MCF 10A (cell line): ENCODE data around the gene MBOAT2. TPM values are rescaled to one million over a fixed set of nuclear protein-coding genes. Genes with fewer than 3 reads are reported as not detected.

Source experiments
- BruUV-seq: library from RNA; stranded (reverse); fragments of 400-500 nt; replicated peaks from 2 replicates; lab custom pipeline; 2021; lab: Mats Ljungman, UMichigan
- CTCF ChIA-PET: fragments of 300-600 bp; sonication (Branson Sonifier 250); formaldehyde crosslinking; extraction: SDS; loops from one replicate; lab custom pipeline; 2021; ENCODE audit warnings: antibody characterized with exemption, inconsistent platforms; lab: Yijun Ruan, JAX
- POLR2A ChIA-PET: fragments of 300-600, 350-650 bp; sonication (Branson Sonifier 250); formaldehyde crosslinking; extraction: SDS; loops from one replicate; lab custom pipeline; 2020; ENCODE audit warnings: antibody characterized with exemption, inconsistent platforms; lab: Yijun Ruan, JAX
- DNase-seq: peaks from one replicate; pipeline ENCODE4 v3.0.0-alpha.2; 2018; ENCODE audit not compliant: unreplicated experiment
- H3K27ac Mint-ChIP-seq: one replicate; pipeline ENCODE4 v1.8.0; 2022; ENCODE audit warnings: mild to moderate bottlenecking, low read depth, mixed read lengths; ENCODE audit not compliant: unreplicated experiment
- H3K27me3 Mint-ChIP-seq: one replicate; pipeline ENCODE4 v1.8.0; 2022; ENCODE audit warnings: mixed read lengths; ENCODE audit not compliant: insufficient read depth, unreplicated experiment
- H3K36me3 Mint-ChIP-seq: one replicate; pipeline ENCODE4 v1.8.0; 2022; ENCODE audit warnings: mild to moderate bottlenecking, moderate library complexity, mixed read lengths; ENCODE audit not compliant: insufficient read depth, unreplicated experiment
- H3K4me1 Mint-ChIP-seq: one replicate; pipeline ENCODE4 v1.8.0; 2022; ENCODE audit warnings: mixed read lengths; ENCODE audit not compliant: insufficient read depth, unreplicated experiment
- H3K4me3 Mint-ChIP-seq: one replicate; pipeline ENCODE4 v1.8.0; 2022; ENCODE audit warnings: mild to moderate bottlenecking, moderate library complexity, mixed read lengths; ENCODE audit not compliant: unreplicated experiment
- H3K9me3 Mint-ChIP-seq: one replicate; pipeline ENCODE4 v1.8.0; 2022; ENCODE audit warnings: mixed read lengths; ENCODE audit not compliant: unreplicated experiment
- CTCF ChIP-seq: fragments of 200-600 bp; IDR thresholded peaks from one replicate; pipeline ENCODE4 v1.8.0; 2022; ENCODE audit warnings: antibody characterized with exemption, mild to moderate bottlenecking; ENCODE audit not compliant: unreplicated experiment
- intact Hi-C: fragments of 100-400 bp; cut with micrococcal nuclease; formaldehyde crosslinking; loops from 2 replicates; pipeline ENCODE4 v1.14.1; 2022
- total RNA-seq: library from RNA; stranded (reverse); gene quantifications from 2 replicates; pipeline ENCODE4 v1.2.3, GENCODE V29; 2022

Gene MBOAT2
- total RNA-seq, 1 experiment from 2014 or later, result 34.7 TPM

GRCh38 chr2:9004338-9005204 is 1.1 kb upstream of the MBOAT2 start:
- Mint-ChIP-seq H3K4me3 (peak overlapping the region; percentile 79), H3K4me1 (peaks cover 27% of the 10 kb centered on the region), H3K27me3 (no peaks in the 10 kb centered on the region), H3K36me3 (no peaks in the 10 kb centered on the region), H3K9me3 (no peaks in the 10 kb centered on the region), H3K27ac (peak overlapping the region; percentile 78)
- ChIA-PET POLR2A (interaction anchor here (1.1 to 2.9 kb wide), 15 partner anchors 11 to 201 kb away, joined by 3 to 38 read pairs (median 6); no protein-coding TSS in a partner anchor), CTCF (interaction anchor here (1.0 to 1.5 kb wide), 2 partner anchors 107 to 132 kb away, joined by 3 to 5 read pairs; no protein-coding TSS in a partner anchor)
- peak; percentile 72 for DNase-seq
- BruUV-seq, result TSS peak; percentile 70
- TF ChIP-seq CTCF, result no peak
- intact Hi-C loops, result loop anchor here (5.0 to 10.0 kb wide), 3 partner anchors 108 to 230 kb away; no protein-coding TSS in a partner anchor

GRCh38 chr2:9003366-9003615 is 193 bp downstream of the MBOAT2 start:
- no peaks in the 10 kb centered on the region for H3K27me3 Mint-ChIP-seq
- DNase-seq, result no peak
- intact Hi-C loops, result loop anchor here (5.0 to 10.0 kb wide), 3 partner anchors 109 to 232 kb away; no protein-coding TSS in a partner anchor
- CTCF ChIA-PET, result interaction anchor here (0.7 to 1.0 kb wide), 2 partner anchors 104 to 131 kb away, joined by 3 to 4 read pairs; no protein-coding TSS in a partner anchor
- H3K27ac Mint-ChIP-seq, result no peak overlapping the region
- H3K9me3 Mint-ChIP-seq, result no peaks in the 10 kb centered on the region
- no TSS peak for BruUV-seq
- POLR2A ChIA-PET, result interaction anchor here (0.7 to 2.9 kb wide), 15 partner anchors 10 to 1493 kb away, joined by 3 to 38 read pairs (median 5); partner anchors contain the start of gene ITGB1BP1
- H3K4me3 Mint-ChIP-seq, result peak overlapping the region; percentile 79
- no peaks in the 10 kb centered on the region for H3K36me3 Mint-ChIP-seq
- peaks cover 38% of the 10 kb centered on the region for H3K4me1 Mint-ChIP-seq
- TF ChIP-seq CTCF, result no peak

GRCh38 chr2:9002637-9003365 is 683 bp downstream of the MBOAT2 start:
- H3K27me3 Mint-ChIP-seq, result no peaks in the 10 kb centered on the region
- CTCF ChIA-PET, result interaction anchor here (0.6 to 0.7 kb wide), 4 partner anchors 105 to 152 kb away, joined by 3 to 4 read pairs (median 4); no protein-coding TSS in a partner anchor
- H3K27ac Mint-ChIP-seq, result peak overlapping the region; percentile 65
- H3K4me1 Mint-ChIP-seq, result peaks cover 38% of the 10 kb centered on the region
- no peak for TF ChIP-seq CTCF
- H3K4me3 Mint-ChIP-seq, result peak overlapping the region; percentile 83
- H3K9me3 Mint-ChIP-seq, result no peaks in the 10 kb centered on the region
- peak; percentile 48 for DNase-seq
- POLR2A ChIA-PET, result interaction anchor here (0.6 to 2.9 kb wide), 16 partner anchors 9 to 635 kb away, joined by 3 to 38 read pairs (median 4); no protein-coding TSS in a partner anchor
- intact Hi-C loops, result loop anchor here (1.0 to 10.0 kb wide), 4 partner anchors 110 to 232 kb away; no protein-coding TSS in a partner anchor
- BruUV-seq, result no TSS peak
- no peaks in the 10 kb centered on the region for H3K36me3 Mint-ChIP-seq
